Spleen (tissue), 7 donors: ENCODE measurements around the gene NR2C2AP.

ENCODE experiments used
- POLR2A ChIP-seq, 3 donors: fragments of 450-650 bp; IDR thresholded peaks; one replicate each; pipeline ENCODE4 v1.5.1; 2017; ENCODE audit warnings: antibody characterized with exemption in 3 of 3, mild to moderate bottlenecking in 1 of 3
- POLR2AphosphoS5 ChIP-seq, 3 donors: sonication (generic); formaldehyde crosslinking; IDR thresholded peaks; one replicate each; pipeline ENCODE4 v1.5.1; 2017; ENCODE audit warnings: antibody characterized with exemption in 3 of 3
- TF ChIP-seq, protein P1 (sequence below), 11 experiments: fragments of 200-600 bp in 7 of 11; fragments of 450-650 bp in 4 of 11; sonication (generic) in 4 of 11; IDR thresholded peaks in 8 of 11; conservative IDR thresholded peaks in 3 of 11; 1 replicate in 7 of 11; 2 replicates in 4 of 11; pipeline versions ENCODE4 v1.4.0 to v1.8.0; 2016 to 2021; ENCODE audit warnings: antibody characterized with exemption in 11 of 11, inconsistent platforms in 4 of 11, mild to moderate bottlenecking in 1 of 11
- donor health status: DM: no; HTN: no; CAD: no; lungs with moderate emphysema.
- donor health status: DM: no; HTN: no; CAD: no.
- donor health status: DM: no; HTN: no; CAD: no.

DNA sequence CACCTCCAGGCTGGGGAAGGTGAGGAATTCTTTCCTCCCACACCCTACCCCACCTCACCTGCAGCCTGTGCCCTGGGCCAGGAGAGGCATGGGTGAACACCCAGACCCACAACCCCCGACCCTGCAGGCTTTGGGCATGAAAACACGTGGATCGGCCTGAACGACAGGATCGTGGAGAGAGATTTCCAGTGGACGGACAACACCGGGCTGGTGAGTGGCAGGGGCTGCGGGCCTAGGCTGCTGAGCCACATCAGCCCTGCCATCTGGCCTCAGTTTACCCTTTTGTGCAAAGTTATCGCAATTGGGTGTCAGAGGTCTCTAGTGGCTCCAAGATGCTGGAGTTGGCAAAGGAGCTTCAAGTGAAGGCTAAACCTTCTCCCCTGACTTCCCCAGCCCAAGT is 37.3 kb upstream of the NR2C2AP start:
- TF ChIP-seq, protein P1, sequence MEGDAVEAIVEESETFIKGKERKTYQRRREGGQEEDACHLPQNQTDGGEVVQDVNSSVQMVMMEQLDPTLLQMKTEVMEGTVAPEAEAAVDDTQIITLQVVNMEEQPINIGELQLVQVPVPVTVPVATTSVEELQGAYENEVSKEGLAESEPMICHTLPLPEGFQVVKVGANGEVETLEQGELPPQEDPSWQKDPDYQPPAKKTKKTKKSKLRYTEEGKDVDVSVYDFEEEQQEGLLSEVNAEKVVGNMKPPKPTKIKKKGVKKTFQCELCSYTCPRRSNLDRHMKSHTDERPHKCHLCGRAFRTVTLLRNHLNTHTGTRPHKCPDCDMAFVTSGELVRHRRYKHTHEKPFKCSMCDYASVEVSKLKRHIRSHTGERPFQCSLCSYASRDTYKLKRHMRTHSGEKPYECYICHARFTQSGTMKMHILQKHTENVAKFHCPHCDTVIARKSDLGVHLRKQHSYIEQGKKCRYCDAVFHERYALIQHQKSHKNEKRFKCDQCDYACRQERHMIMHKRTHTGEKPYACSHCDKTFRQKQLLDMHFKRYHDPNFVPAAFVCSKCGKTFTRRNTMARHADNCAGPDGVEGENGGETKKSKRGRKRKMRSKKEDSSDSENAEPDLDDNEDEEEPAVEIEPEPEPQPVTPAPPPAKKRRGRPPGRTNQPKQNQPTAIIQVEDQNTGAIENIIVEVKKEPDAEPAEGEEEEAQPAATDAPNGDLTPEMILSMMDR (IDR thresholded peaks at IDR 0.05 in 8 of 11, conservative IDR thresholded peaks at IDR 0.05 in 3 of 11) = no peak
- TF ChIP-seq POLR2A (IDR thresholded peaks at IDR 0.05) = no peak
- no peak for TF ChIP-seq POLR2AphosphoS5 (IDR thresholded peaks at IDR 0.05)
